Left colon (tissue), 2 donors: ENCODE measurements around the gene TMEM130. TPM values are rescaled to one million over a fixed set of nuclear protein-coding genes. Genes with fewer than 3 reads are reported as not detected.

Experiments used
- microRNA-seq, 2 donors: library from miRNA; unstranded; fragments of <30 nt; microRNA quantifications; one replicate each; pipeline versions ENCODE4 v1.1.0 to v1.2.0, GENCODE V29; 2020
- total RNA-seq, 2 donors: library from RNA; stranded (reverse); fragmentation: NEBNext Ultra II Directional; extraction: Animal tissue kit (Norgen Biotek cat#: 25700); gene quantifications; one replicate each; pipeline ENCODE4 v1.2.1, GENCODE V29; 2021
- donor health status: DM: no; HTN: no; CAD: no.
- donor health status: DM: yes; HTN: yes; CAD: no.

Gene TMEM130
- total RNA-seq, 2 donors from 2014 or later: 0.24 to 0.73 TPM

Small RNAs within 50 kb of the gene (microRNA-seq; reads per million reads assigned to microRNA genes)
- 3.2 to 4.1 reads per million in 2 donors for gene MIR3609

Other genes starting within 250 kb of the TMEM130 start
- 10 to 100 TPM; 31.9 to 37.6 TPM for gene TRRAP, start 8.5 kb upstream of the TMEM130 start, total RNA-seq